AG09309 (cell line): ENCODE measurements around the gene KIF17.

Source experiments
- DNase-seq: peaks from one replicate; pipeline ENCODE4 v3.0.0-alpha.2; 2010; ENCODE audit warnings: low read depth
- H3K4me3 ChIP-seq: 2 replicates; pipeline ENCODE4 v1.5.1; 2011; ENCODE audit warnings: mild to moderate bottlenecking, low read depth, low read length, moderate library complexity; ENCODE audit not compliant: control insufficient read depth
- TF ChIP-seq, protein P1 (sequence below): IDR thresholded peaks from 2 replicates; pipeline ENCODE4 v1.5.1; 2011; ENCODE audit warnings: mild to moderate bottlenecking, low read depth, low read length, inconsistent platforms; ENCODE audit not compliant: insufficient read depth, control insufficient read depth; ENCODE audit errors: missing control alignments

The KIF17 gene

DNA sequence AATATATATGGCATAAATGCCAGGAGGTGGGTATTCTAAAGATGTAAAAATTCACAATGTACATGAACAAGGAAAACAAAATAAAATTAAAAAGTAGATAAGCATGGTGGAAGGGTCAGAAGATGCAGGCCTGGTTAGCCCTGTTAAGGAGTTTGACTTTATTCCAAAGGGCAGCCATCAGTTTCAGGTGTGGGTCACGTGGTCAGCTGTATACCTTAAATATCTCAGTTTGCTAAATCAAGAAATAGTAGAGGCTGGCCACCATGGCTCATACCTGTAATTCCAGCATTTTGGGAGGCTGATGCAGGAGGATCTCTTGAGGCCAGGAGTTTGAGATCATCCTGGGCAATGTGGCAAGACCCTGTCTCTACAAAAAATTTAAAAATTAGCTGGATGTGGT is 93.1 kb downstream of the KIF17 start:
- H3K4me3 ChIP-seq: no peak overlapping the region
- DNase-seq: no peak

DNA sequence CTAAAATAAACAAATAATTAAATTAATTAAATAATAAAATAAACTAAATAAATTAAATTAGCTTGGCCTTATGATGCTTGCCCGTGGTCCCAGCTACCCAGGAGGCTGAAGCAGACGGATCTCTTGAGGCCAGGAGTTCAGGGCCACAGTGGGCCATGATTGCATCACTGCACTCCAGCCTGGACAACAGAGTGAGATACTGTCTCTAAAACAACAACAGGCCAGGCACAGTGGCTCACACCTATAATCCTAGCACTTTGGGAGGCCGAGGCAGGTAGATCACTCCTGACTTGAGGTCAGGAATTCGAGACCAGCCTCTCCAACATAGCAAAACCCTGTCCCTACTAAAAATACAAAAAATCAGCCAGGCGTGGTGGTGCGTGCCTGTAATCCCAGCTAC is 96.8 kb downstream of the KIF17 start:
- DNase-seq: no peak
- no peak overlapping the region for H3K4me3 ChIP-seq
- TF ChIP-seq, protein P1, sequence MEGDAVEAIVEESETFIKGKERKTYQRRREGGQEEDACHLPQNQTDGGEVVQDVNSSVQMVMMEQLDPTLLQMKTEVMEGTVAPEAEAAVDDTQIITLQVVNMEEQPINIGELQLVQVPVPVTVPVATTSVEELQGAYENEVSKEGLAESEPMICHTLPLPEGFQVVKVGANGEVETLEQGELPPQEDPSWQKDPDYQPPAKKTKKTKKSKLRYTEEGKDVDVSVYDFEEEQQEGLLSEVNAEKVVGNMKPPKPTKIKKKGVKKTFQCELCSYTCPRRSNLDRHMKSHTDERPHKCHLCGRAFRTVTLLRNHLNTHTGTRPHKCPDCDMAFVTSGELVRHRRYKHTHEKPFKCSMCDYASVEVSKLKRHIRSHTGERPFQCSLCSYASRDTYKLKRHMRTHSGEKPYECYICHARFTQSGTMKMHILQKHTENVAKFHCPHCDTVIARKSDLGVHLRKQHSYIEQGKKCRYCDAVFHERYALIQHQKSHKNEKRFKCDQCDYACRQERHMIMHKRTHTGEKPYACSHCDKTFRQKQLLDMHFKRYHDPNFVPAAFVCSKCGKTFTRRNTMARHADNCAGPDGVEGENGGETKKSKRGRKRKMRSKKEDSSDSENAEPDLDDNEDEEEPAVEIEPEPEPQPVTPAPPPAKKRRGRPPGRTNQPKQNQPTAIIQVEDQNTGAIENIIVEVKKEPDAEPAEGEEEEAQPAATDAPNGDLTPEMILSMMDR: no peak

More for the DNA sequence above, 93.1 kb downstream of the KIF17 start:
- TF ChIP-seq, protein P1: no peak

DNA sequence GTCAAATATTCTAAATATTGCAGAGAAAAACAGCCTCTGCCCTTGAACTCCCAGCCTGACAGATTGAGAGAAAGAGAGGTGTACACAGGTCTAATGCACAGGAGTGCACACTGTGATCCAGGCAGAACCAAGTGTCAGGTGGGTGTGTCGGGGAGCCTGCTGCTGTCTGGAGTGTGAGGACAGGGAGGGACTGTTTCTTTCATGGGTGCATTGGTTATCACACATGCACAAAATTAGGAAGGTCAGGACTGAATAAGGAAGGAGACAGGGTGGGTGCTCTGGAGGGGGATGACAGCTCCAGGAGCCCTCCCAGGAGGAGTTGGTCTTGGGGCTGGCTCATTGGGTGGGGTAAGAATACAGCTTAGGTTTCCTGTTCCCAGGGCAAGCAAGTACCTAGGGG is 97.8 kb downstream of the KIF17 start:
- H3K4me3 ChIP-seq: no peak overlapping the region
- TF ChIP-seq, protein P1: no peak
- DNase-seq: no peak

DNA sequence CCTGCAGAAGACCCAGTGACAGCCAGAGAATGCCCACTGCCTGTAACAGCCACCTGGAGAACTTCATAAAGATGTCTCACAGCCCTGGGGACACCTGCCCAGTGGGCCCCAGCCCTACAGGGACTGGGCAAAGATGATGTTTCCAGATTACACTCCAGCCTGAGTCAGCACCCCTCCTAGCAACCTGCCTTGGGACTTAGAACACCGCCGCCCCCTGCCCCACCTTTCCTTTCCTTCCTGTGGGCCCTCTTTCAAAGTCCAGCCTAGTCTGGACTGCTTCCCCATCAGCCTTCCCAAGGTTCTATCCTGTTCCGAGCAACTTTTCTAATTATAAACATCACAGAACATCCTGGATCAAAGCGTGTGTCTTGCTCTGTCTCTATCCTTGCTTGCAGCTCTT is 99.3 kb downstream of the KIF17 start:
- DNase-seq: no peak
- TF ChIP-seq, protein P1: no peak

DNA sequence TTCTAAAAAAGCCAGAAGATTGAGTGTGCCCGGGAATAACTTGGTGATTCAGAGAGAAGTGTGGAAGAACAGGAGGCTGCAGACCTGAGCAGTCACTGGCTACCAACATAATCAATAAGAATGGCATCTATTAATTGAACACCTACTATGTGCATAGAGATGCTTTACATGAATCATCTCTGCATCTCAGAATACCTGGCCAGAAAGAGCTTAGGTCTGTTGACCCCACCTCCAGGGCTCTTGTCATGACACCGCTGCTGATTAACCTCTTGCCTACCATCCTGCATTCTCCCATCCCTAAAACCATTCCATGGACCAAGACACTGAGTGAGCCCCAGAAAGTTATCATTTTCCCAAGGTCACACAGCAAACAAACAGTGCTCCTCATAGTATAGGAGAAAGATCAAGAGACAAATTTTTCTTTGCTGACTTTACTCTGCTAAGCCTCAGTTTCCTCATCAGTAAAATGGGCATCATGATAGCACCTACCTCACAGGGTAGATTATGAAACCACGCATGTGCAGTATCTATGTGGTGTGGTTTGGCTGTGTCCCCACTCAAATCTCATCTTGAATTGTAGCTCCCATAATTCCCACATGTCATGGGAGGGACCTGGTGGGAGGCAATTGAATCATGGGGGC is 100.8 kb downstream of the KIF17 start:
- TF ChIP-seq, protein P1: no peak
- H3K4me3 ChIP-seq: no peak overlapping the region
- no peak for DNase-seq

More for the DNA sequence above, 99.3 kb downstream of the KIF17 start:
- no peak overlapping the region for H3K4me3 ChIP-seq

DNA sequence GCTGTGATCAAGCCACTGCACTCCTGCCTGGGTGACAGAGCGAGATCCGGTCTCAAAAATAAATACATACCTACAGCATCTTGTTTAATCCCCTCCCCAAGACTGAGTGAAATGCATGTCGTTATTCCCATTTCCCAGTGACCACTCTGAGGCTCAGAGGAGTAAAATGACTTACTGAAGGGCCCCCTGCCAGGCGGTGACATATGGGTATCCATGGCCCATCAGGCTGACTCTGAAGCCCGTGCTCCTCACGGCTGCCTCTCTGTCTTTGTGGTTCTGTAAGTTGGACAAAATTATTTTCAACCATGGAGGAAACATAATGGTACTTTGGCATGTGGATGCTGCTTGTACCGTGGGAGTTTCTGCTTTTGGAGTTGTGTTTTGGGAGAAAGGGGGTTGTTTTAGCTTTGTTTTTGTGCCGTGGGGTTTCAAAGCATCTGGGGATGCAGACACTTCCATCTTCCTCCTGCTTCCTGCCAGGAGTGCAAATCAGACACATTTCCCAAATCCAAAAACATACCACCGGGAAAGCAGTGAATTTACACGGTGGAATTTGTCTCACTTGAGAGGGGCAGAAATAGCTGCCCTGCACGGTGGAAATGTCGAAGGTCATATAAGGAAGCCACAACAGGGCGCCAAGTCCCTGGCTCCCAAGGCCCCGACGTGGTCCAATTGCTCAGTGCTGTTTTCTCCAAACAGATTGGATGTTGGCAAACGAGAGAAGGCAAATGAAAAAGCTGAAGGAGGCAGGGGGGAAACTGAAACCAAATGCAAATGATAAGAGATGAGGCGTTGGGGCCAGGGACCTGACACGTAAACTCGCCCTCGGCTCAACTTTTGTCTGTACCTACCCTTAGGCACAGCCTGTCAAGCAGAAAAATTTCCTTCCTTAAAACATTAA is 101.6 kb downstream of the KIF17 start:
- no peak for DNase-seq
- no peak overlapping the region for H3K4me3 ChIP-seq
- TF ChIP-seq, protein P1: no peak
